HG03064 (cell line): Measurements from ENCODE around the gene GPR108.

Experiments used
- ATAC-seq: cut with Tn5 transposase; IDR thresholded peaks from one replicate; pipeline ENCODE4 v1.9.1; 2021; ENCODE audit warnings: low read depth; ENCODE audit not compliant: unreplicated experiment

GPR108 gene

GRCh38 chr19:6738787-6739389 is 1.5 kb upstream of the GPR108 start:
- ATAC-seq: no peak

GRCh38 chr19:6737873-6738786 is 750 bp upstream of the GPR108 start:
- ATAC-seq: no peak

GRCh38 chr19:6736917-6737283 is 480 bp downstream of the GPR108 start:
- no peak for ATAC-seq

- no peak for ATAC-seq
These were observed 1.0 kb downstream of the GPR108 start for GRCh38 chr19:6736169-6736916.

- no peak for ATAC-seq
These were observed 2.0 kb downstream of the GPR108 start for GRCh38 chr19:6735181-6735911.

- ATAC-seq: no peak
These were observed 3.2 kb downstream of the GPR108 start for GRCh38 chr19:6734096-6734696.

- ATAC-seq: no peak
These were observed 3.9 kb downstream of the GPR108 start for GRCh38 chr19:6733338-6734095.

- no peak for ATAC-seq
These were observed 4.5 kb downstream of the GPR108 start for GRCh38 chr19:6732803-6733337.

GRCh38 chr19:6731822-6732221 is 5.6 kb downstream of the GPR108 start:
- no peak for ATAC-seq

- ATAC-seq: no peak
These were observed 6.3 kb downstream of the GPR108 start for GRCh38 chr19:6730941-6731670.

- ATAC-seq: no peak
These were observed 7.1 kb downstream of the GPR108 start for GRCh38 chr19:6730153-6730804.

GRCh38 chr19:6729573-6730152 is 7.7 kb downstream of the GPR108 start:
- no peak for ATAC-seq

GRCh38 chr19:6728346-6728745 is 9.0 kb downstream of the GPR108 start:
- no peak for ATAC-seq

GRCh38 chr19:6725513-6726231 is 11.7 kb downstream of the GPR108 start:
- no peak for ATAC-seq

GRCh38 chr19:6724631-6725492 is 12.5 kb downstream of the GPR108 start:
- no peak for ATAC-seq

GRCh38 chr19:6723738-6724137 is 13.6 kb downstream of the GPR108 start:
- no peak for ATAC-seq
